Effector memory CD8-positive, alpha-beta T cell (primary cell): ENCODE results near the gene ACER1.

Source experiments
- ATAC-seq: fragments of 150-1000 bp; cut with Tn5 transposase; replicated peaks from 2 replicates; pipeline ENCODE4 v1.10.0; 2021; ENCODE audit warnings: mild to moderate bottlenecking, moderate library complexity
- DNase-seq, 3 experiments: peaks; one replicate each; pipeline ENCODE4 v3.0.0; 2021
- H3K27ac Mint-ChIP-seq, 2 donors: one replicate each; pipeline ENCODE4 v1.8.0; 2022; ENCODE audit warnings: mild to moderate bottlenecking in 2 of 2, mixed read lengths in 2 of 2, moderate library complexity in 2 of 2
- H3K27me3 Mint-ChIP-seq, 2 donors: one replicate each; pipeline ENCODE4 v1.8.0; 2022; ENCODE audit warnings: mixed read lengths in 2 of 2
- H3K36me3 Mint-ChIP-seq: one replicate; pipeline ENCODE4 v1.8.0; 2022; ENCODE audit warnings: mild to moderate bottlenecking, moderate library complexity, mixed read lengths; ENCODE audit not compliant: insufficient read depth
- H3K4me1 Mint-ChIP-seq, 2 donors: one replicate each; pipeline ENCODE4 v1.8.0; 2022; ENCODE audit warnings: low read depth in 2 of 2, mixed read lengths in 2 of 2
- H3K4me3 Mint-ChIP-seq, 2 donors: one replicate each; pipeline ENCODE4 v1.8.0; 2022; ENCODE audit warnings: mild to moderate bottlenecking in 2 of 2, mixed read lengths in 2 of 2, moderate library complexity in 2 of 2
- H3K9me3 Mint-ChIP-seq, 2 donors: one replicate each; pipeline ENCODE4 v1.8.0; 2022; ENCODE audit warnings: mixed read lengths in 2 of 2

Gene ACER1

GRCh38 chr19:6274756-6275155 lies 58.7 kb downstream of the ACER1 start:
- Mint-ChIP-seq H3K9me3 (no peaks in the 10 kb centered on the region), H3K27ac (peak overlapping the region in 1 of 2 donors; percentile 35), H3K4me3 (no peak overlapping the region), H3K27me3 (no peaks in the 10 kb centered on the region), H3K4me1 (peaks cover 56 to 64% of the 10 kb centered on the region in 2 donors), H3K36me3 (peaks cover 21% of the 10 kb centered on the region)
- ATAC-seq = no peak
- no peak for DNase-seq

GRCh38 chr19:6273701-6274601 lies 59.5 kb downstream of the ACER1 start:
- ATAC-seq (no peak), DNase-seq (no peak)
- Mint-ChIP-seq H3K27me3 (no peaks in the 10 kb centered on the region), H3K36me3 (peaks cover 24% of the 10 kb centered on the region), H3K27ac (peak overlapping the region in 1 of 2 donors; percentile 35), H3K9me3 (no peaks in the 10 kb centered on the region), H3K4me1 (peaks cover 55 to 62% of the 10 kb centered on the region in 2 donors), H3K4me3 (no peak overlapping the region)

- no peak overlapping the region for H3K4me3 Mint-ChIP-seq
- H3K36me3 Mint-ChIP-seq = peaks cover 17% of the 10 kb centered on the region
- ATAC-seq (no peak), DNase-seq (no peak)
- peaks cover 48 to 53% of the 10 kb centered on the region in 2 donors for H3K4me1 Mint-ChIP-seq
- H3K27ac Mint-ChIP-seq = peak overlapping the region; percentile 59 to 66
- H3K27me3 Mint-ChIP-seq = no peaks in the 10 kb centered on the region
- H3K9me3 Mint-ChIP-seq = no peaks in the 10 kb centered on the region
Observed at GRCh38 chr19:6272913-6273600, 60.4 kb downstream of the ACER1 start.

GRCh38 chr19:6272411-6272791 lies 61.0 kb downstream of the ACER1 start:
- no peak for ATAC-seq
- Mint-ChIP-seq H3K27me3 (no peaks in the 10 kb centered on the region), H3K27ac (peak overlapping the region; percentile 59 to 66), H3K9me3 (no peaks in the 10 kb centered on the region), H3K4me1 (peaks cover 42 to 46% of the 10 kb centered on the region in 2 donors), H3K4me3 (no peak overlapping the region), H3K36me3 (peaks cover 17% of the 10 kb centered on the region)
- DNase-seq = no peak

- Mint-ChIP-seq H3K9me3 (no peaks in the 10 kb centered on the region), H3K27me3 (no peaks in the 10 kb centered on the region), H3K27ac (peak overlapping the region; percentile 59 to 66), H3K36me3 (peaks cover 22% of the 10 kb centered on the region), H3K4me1 (peaks cover 42 to 43% of the 10 kb centered on the region in 2 donors), H3K4me3 (no peak overlapping the region)
- DNase-seq (no peak), ATAC-seq (no peak)
Observed at GRCh38 chr19:6271721-6272410, 61.5 kb downstream of the ACER1 start.

GRCh38 chr19:6271251-6271650 lies 62.2 kb downstream of the ACER1 start:
- DNase-seq (no peak), ATAC-seq (no peak)
- H3K36me3 Mint-ChIP-seq = peaks cover 28% of the 10 kb centered on the region
- H3K4me3 Mint-ChIP-seq = no peak overlapping the region
- H3K27me3 Mint-ChIP-seq = no peaks in the 10 kb centered on the region
- H3K4me1 Mint-ChIP-seq = peaks cover 37 to 39% of the 10 kb centered on the region in 2 donors
- no peaks in the 10 kb centered on the region for H3K9me3 Mint-ChIP-seq
- H3K27ac Mint-ChIP-seq = no peak overlapping the region

GRCh38 chr19:6270822-6271221 lies 62.6 kb downstream of the ACER1 start:
- Mint-ChIP-seq H3K36me3 (peaks cover 30% of the 10 kb centered on the region), H3K27me3 (no peaks in the 10 kb centered on the region), H3K4me1 (peaks cover 36 to 37% of the 10 kb centered on the region in 2 donors), H3K4me3 (no peak overlapping the region), H3K27ac (no peak overlapping the region), H3K9me3 (no peaks in the 10 kb centered on the region)
- ATAC-seq (no peak), DNase-seq (no peak)

- Mint-ChIP-seq H3K4me1 (peaks cover 31 to 33% of the 10 kb centered on the region in 2 donors), H3K9me3 (no peaks in the 10 kb centered on the region), H3K4me3 (no peak overlapping the region), H3K27me3 (no peaks in the 10 kb centered on the region), H3K36me3 (peaks cover 30% of the 10 kb centered on the region), H3K27ac (peak overlapping the region in 1 of 2 donors; percentile 29)
- no peak for ATAC-seq
- DNase-seq = no peak
Observed at GRCh38 chr19:6270076-6270745, 63.2 kb downstream of the ACER1 start.

- Mint-ChIP-seq H3K36me3 (peaks cover 33% of the 10 kb centered on the region), H3K4me1 (peaks cover 25 to 31% of the 10 kb centered on the region in 2 donors), H3K9me3 (no peaks in the 10 kb centered on the region), H3K27me3 (no peaks in the 10 kb centered on the region), H3K27ac (peak overlapping the region in 1 of 2 donors; percentile 29), H3K4me3 (no peak overlapping the region)
- ATAC-seq (no peak), DNase-seq (no peak)
Observed at GRCh38 chr19:6269101-6269886, 64.1 kb downstream of the ACER1 start.

- no peak for ATAC-seq
- peaks cover 36% of the 10 kb centered on the region for H3K36me3 Mint-ChIP-seq
- no peak overlapping the region for H3K27ac Mint-ChIP-seq
- no peaks in the 10 kb centered on the region for H3K27me3 Mint-ChIP-seq
- no peaks in the 10 kb centered on the region for H3K9me3 Mint-ChIP-seq
- peaks cover 27 to 28% of the 10 kb centered on the region in 2 donors for H3K4me1 Mint-ChIP-seq
- no peak overlapping the region for H3K4me3 Mint-ChIP-seq
- DNase-seq = no peak
Observed at GRCh38 chr19:6268382-6268771, 65.0 kb downstream of the ACER1 start.

GRCh38 chr19:6267552-6268381 lies 65.6 kb downstream of the ACER1 start:
- ATAC-seq (no peak), DNase-seq (no peak)
- Mint-ChIP-seq H3K4me3 (no peak overlapping the region), H3K36me3 (peaks cover 34% of the 10 kb centered on the region), H3K9me3 (no peaks in the 10 kb centered on the region), H3K27ac (no peak overlapping the region), H3K4me1 (peaks cover 29 to 30% of the 10 kb centered on the region in 2 donors), H3K27me3 (no peaks in the 10 kb centered on the region)

- Mint-ChIP-seq H3K4me3 (no peak overlapping the region), H3K27ac (peak overlapping the region in 1 of 2 donors; percentile 88), H3K36me3 (peaks cover 30% of the 10 kb centered on the region), H3K9me3 (no peaks in the 10 kb centered on the region), H3K4me1 (peaks cover 14 to 26% of the 10 kb centered on the region in 2 donors), H3K27me3 (no peaks in the 10 kb centered on the region)
- DNase-seq (no peak), ATAC-seq (no peak)
Observed at GRCh38 chr19:6264803-6265202, 68.6 kb downstream of the ACER1 start.
